GM21423 (cell line): ENCODE results near the gene PLEKHG2.

Experiments used
- ATAC-seq: cut with Tn5 transposase; IDR thresholded peaks from one replicate; pipeline ENCODE4 v1.9.1; 2021; ENCODE audit warnings: mild to moderate bottlenecking, moderate library complexity; ENCODE audit not compliant: unreplicated experiment

PLEKHG2 gene

GRCh38 chr19:39382991-39383828 lies 29.3 kb upstream of the PLEKHG2 start:
- ATAC-seq: no peak

- no peak for ATAC-seq
Measured at GRCh38 chr19:39384839-39385568, 27.5 kb upstream of the PLEKHG2 start.

GRCh38 chr19:39385629-39386411 lies 26.6 kb upstream of the PLEKHG2 start:
- no peak for ATAC-seq

- no peak for ATAC-seq
Measured at GRCh38 chr19:39386557-39386956, 25.9 kb upstream of the PLEKHG2 start.

GRCh38 chr19:39388657-39389056 lies 23.8 kb upstream of the PLEKHG2 start:
- no peak for ATAC-seq

- ATAC-seq: no peak
Measured at GRCh38 chr19:39389631-39390414, 22.6 kb upstream of the PLEKHG2 start.

GRCh38 chr19:39390451-39390750 lies 22.1 kb upstream of the PLEKHG2 start:
- ATAC-seq: no peak

- ATAC-seq: peak; percentile 90
Measured at GRCh38 chr19:39390751-39391437, 21.6 kb upstream of the PLEKHG2 start, which contains the start of the genes MED29 and PAF1. Gene MED29 (plus strand): TSS chr19:39391378. CDS start chr19:39391423, 45 bp downstream. Gene PAF1 (minus strand): TSS chr19:39391106. CDS start chr19:39390864, 242 bp downstream.

- peak; percentile 30 for ATAC-seq
Measured at GRCh38 chr19:39397360-39398296, 14.8 kb upstream of the PLEKHG2 start.

- no peak for ATAC-seq
Measured at GRCh38 chr19:39398297-39398864, 14.1 kb upstream of the PLEKHG2 start.

GRCh38 chr19:39399668-39400050 lies 12.8 kb upstream of the PLEKHG2 start:
- no peak for ATAC-seq

- ATAC-seq: no peak
Measured at GRCh38 chr19:39400061-39400460, 12.4 kb upstream of the PLEKHG2 start.

- peak; percentile 9 for ATAC-seq
Measured at GRCh38 chr19:39401070-39401548, 11.4 kb upstream of the PLEKHG2 start.

- ATAC-seq: peak; percentile 16
Measured at GRCh38 chr19:39401549-39402345, 10.7 kb upstream of the PLEKHG2 start.

GRCh38 chr19:39402346-39403300 lies 9.8 kb upstream of the PLEKHG2 start:
- peak; percentile 20 for ATAC-seq
